T follicular helper cell (primary cell): ENCODE measurements around the gene RSPH1.

Experiments used
- DNase-seq: peaks from one replicate; pipeline ENCODE4 v3.0.0-alpha.2; 2020; ENCODE audit warnings: low read depth

The RSPH1 gene

GRCh38 chr21:42532466-42533181 is 36.6 kb upstream of the RSPH1 start:
- DNase-seq = no peak

- no peak for DNase-seq
Observed at GRCh38 chr21:42531771-42532170, 35.7 kb upstream of the RSPH1 start.

DNA sequence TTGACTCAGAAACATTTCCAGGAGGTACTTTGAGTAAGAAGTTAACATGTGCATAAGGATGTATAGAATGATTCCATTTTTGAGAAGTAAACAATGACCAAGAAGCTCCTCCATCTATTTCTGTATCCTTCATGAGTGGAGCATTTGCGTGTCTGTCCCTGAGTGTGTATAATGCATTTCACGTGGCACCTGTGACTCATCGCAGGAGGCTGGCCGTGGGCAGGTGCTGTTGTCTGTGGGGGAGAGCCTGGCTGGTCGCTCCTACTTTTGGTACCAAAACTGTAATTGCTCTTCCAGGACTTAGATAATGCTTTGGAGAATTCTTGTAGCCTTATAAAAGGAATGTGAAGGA is 34.1 kb upstream of the RSPH1 start:
- DNase-seq = no peak

DNA sequence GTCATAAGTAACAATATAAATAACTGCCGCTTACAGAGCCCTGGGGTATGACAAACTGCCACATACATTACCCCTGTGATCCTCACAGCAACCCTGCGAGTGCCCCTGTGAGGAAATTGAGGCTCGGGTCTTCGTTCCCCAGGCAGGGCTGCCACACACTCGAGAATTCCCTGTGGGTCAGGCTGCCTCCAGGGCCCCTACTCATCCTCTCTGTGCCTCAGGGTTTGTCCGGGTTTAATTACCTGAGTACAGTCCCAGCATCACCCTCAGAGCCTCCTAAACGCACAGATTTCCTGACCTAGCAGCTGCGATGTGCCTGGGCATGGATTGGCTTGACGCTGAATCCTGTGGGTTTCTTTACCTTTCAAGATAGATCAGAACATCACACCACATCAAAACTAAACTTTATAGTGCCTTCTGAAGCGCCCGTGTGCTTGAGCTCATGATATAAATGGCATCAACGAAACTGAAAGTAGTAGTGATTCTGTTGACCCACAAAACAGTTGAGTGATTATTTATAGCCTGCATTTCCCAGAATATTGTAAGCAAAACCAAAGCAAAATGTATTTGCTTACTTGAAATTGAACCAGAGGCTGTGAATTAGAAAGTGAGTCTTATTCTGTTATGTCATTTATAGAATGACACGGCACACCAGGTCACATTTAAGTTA is 31.6 kb upstream of the RSPH1 start:
- DNase-seq = peak; percentile 46

GRCh38 chr21:42527127-42527488 is 31.1 kb upstream of the RSPH1 start:
- DNase-seq = no peak

DNA sequence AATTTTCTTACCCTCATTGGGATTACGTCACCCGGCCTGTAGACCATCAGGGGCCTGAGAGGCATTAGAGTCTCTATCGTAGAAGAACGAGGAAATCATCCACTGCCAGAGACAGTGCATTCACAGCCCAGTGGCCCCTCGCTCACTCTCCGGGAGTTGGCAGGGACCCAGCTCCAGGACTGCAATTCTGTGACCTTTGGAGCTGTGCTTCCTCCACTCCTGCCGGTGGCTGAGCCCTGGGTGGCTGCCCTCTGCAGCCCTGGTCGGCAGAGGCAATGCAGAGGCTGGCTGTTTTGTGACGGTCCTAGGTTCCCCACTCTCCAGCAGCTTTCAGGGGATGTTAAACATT is 30.3 kb upstream of the RSPH1 start:
- DNase-seq = no peak

- no peak for DNase-seq
Observed at GRCh38 chr21:42525676-42526378, 29.8 kb upstream of the RSPH1 start.

DNA sequence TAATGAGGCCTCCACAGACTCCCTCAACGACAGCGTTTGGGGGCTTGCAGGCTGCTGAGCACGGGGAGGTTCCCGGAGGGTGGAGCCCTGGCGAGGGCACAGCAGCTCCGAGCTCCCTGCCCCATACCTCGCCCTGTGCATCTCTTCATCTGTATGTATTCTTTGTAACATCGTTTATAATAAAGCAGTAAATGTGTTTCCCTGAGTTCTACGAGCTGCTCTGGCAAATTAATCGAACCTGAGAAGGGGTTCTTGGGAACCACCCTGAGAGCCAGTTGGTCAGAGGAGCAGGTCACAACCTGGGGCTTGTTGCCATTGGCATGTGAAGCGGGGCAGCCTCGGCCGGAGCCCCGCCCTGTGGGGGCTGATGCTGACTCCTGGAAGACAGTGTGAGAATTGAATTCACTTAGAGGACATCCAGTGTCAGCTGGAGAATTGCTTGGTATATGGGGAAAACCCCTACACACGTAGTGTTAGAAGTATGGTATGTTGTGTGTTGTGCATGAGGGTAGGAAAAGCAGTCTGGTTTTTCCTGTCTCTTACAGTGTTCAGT is 29.1 kb upstream of the RSPH1 start:
- no peak for DNase-seq

- DNase-seq = no peak
Observed at GRCh38 chr21:42524341-42525028, 28.5 kb upstream of the RSPH1 start.

DNA sequence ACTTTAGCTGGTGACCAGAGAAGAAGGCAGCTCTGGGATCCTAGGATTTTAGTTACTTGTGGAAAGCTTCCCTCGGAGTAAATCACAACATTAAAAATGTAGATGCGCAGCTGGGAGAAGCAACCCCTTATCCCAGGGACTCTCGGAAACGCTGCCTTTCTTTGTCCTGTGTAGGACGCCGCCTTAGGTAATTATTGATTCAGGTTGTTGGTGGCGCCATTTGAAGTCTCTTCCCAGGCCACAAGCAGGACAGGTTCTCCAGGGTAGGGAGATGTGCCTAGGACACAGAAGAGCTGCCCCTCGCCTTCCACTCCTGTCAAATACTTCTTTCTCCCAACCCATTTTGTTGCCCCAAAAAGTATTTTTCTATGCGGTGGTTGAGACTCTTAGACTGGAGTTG is 27.9 kb upstream of the RSPH1 start:
- DNase-seq = no peak

GRCh38 chr21:42523211-42523610 is 27.2 kb upstream of the RSPH1 start:
- no peak for DNase-seq

DNA sequence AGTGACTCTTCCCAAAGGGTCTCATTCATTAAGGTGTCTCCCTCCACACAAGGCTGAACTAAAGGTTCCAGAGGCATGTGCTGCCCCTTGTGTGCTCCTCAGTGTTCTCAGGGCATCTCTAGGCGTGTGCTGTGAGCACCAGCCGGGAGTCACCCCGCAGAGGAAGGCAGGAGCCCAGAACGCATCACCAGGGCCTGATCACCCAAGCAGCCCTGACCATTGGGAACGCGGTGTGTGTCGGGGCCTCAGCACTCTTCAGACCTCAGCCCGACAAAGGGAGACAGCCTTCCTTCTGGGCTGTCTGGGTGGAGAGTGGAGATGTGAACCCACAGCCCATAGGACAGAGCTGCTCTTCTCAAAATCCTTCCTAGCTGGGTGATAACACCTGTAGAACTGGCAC is 26.7 kb upstream of the RSPH1 start:
- no peak for DNase-seq

DNA sequence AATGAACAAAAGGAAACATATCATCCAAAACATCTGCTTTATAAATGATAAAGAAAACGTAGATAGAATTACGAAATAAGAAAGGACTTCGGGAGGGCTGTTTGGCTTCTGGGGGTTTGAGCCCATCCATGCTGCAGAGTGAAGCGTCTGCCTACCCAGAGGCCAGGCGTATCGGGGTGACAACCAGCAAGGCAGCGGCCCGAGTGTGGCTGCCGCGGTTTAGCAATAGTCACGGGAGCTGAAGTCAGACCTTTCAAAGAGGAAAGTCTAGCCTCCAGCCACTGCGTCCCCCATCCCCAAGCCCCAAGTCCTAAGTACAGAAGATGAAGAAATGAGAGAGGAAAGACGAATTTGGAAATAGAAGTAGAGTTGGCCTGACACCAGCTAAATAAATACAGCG is 26.2 kb upstream of the RSPH1 start:
- DNase-seq = no peak

GRCh38 chr21:42521805-42522204 is 25.8 kb upstream of the RSPH1 start:
- DNase-seq = no peak

DNA sequence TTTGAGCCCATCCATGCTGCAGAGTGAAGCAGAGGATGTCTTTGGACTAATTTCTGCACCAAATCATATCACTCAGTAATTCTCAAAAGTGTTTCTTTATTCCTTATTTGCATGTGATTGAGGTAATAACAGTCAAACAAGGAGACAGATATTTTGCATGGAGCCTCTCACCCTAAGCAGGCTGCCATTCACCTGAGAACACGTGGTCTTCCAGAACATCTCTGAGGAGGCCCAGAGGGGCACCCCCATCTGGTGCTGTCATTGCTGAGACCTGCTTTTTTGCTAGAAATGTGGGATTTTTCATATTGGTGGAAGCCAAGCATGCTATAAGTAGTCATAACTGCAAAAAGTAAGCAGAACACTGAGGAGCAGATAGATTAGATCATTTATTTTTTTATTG is 25.4 kb upstream of the RSPH1 start:
- DNase-seq = no peak

GRCh38 chr21:42520628-42521253 is 24.7 kb upstream of the RSPH1 start:
- DNase-seq = no peak

DNA sequence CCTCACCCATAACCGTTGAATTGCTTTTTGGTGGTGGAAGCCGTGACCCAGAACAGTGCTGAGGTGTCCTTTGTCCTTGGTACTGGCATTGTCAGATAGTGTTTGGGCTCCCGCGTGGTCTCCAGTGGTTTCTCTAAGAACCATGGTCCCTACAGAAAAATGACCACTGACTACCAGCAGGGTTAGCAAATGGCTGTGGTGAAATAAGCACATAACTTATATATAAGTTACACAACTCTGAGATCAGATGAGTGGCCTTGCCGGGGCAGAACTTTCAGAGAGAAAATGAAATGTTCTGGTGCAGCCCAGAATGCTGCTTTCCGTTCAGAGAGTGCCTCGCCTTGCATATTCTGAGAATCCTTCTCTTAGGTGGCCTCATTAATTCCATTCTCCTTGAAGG is 22.6 kb upstream of the RSPH1 start:
- no peak for DNase-seq

DNA sequence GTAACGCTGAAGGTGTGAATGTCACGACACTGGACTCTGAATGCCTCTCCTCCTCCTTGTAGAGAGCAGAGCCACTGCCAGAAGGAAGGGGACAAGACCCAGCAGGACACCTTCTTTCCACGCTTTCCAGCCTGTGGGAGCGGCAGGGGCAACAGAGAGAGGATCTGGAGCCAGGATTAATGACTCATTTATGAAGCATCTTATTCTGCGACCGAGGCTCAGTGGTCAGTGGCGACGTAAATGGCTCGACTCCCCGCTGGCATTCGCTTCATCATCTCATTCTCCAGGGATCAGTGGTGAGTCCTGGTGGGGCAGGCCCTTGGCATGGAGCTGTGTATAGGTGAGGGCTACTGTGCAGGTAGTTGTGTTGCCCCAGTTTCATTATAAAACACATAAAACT is 22.2 kb upstream of the RSPH1 start:
- no peak for DNase-seq

DNA sequence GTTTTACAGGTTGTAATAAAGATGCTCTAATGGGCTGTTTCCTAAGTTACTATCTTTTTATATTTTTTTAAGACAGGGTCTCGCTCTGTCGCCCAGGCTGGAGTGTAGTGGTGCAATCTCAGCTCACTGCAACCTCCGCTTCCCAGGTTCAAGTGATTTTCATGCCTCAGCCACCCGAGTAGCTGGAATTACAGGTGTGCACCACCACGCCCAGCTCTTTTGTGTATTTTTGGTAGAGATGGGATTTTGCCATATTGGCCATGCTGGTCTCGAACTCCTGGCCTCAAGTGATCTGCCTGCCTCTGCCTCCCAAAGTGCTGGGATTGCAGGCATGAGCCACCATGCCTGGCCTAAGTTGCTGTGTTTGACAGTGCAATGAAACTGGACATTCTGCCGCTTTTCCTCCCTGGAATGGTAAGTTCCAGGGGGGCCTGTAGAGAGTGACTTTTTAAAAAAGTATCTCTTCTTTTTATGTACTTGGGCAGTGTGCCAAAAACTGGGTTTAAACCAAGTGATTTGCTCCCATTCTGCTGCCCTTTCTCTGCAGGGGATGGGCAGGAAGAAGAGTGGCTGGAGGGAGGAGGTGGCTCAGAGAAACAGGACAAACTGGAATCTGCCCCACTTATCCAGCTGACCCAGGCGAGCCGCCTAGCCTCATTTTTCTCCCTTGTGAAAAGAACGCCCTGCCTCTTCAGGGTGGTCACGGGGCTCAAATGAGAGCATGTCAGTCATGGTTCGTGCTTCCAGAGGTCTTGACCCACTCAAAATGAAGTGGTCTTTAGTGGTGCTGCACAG is 19.9 kb upstream of the RSPH1 start:
- no peak for DNase-seq

DNA sequence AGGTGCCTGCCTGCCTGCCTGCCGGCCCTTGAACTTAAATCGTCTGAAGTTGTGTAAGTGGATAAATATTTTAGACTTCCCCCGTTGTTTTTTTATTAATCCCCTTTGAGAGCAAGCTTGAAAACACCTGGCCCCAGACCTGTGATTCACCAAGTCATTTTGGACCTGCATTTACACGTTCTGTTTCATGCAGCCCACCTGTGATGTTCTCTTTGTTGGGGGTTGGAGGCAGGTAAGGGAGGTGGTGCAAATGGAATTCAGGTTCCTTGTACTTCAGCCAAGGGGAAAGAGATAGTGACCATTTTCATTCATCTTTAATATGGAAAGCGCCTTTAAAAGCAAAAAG is 18.8 kb upstream of the RSPH1 start:
- no peak for DNase-seq
